Heart right ventricle (tissue), 16 donors: Measurements from ENCODE around the gene TGFB3. TPM values are rescaled to one million over a fixed set of nuclear protein-coding genes. Genes with fewer than 3 reads are reported as not detected.

ENCODE experiments used
- ATAC-seq, 8 donors: fragments of 200-7000 bp; cut with Tn5 transposase; one replicate each; pipeline ENCODE4 v1.9.1; 2020; ENCODE audit warnings: mild to moderate bottlenecking in 8 of 8, moderate library complexity in 8 of 8, moderate number of reproducible peaks in 1 of 8
- DNase-seq, 2 donors: peaks; one replicate each; pipeline ENCODE4 v3.0.0-alpha.2; 2020
- H3K27ac ChIP-seq, 10 donors: fragments of 200-600 bp; sonication (generic) in 2 of 10; one replicate each; pipeline versions ENCODE4 v1.5.0 to v1.8.0; 2020 to 2022; ENCODE audit warnings: mild to moderate bottlenecking in 3 of 10
- H3K27me3 ChIP-seq, 7 donors: fragments of 200-600 bp; one replicate each; pipeline ENCODE4 v1.8.0; 2021 to 2022; ENCODE audit warnings: mild to moderate bottlenecking in 2 of 7
- H3K36me3 ChIP-seq, 9 donors: fragments of 200-600 bp; sonication (generic) in 1 of 9; one replicate each; pipeline versions ENCODE4 v1.5.0 to v1.8.0; 2020 to 2022; ENCODE audit warnings: mild to moderate bottlenecking in 2 of 9
- H3K4me1 ChIP-seq, 9 donors: fragments of 200-600 bp; sonication (generic) in 1 of 9; one replicate each; pipeline versions ENCODE4 v1.5.0 to v1.8.0; 2020 to 2022; ENCODE audit warnings: mild to moderate bottlenecking in 4 of 9
- H3K4me3 ChIP-seq, 10 donors: fragments of 200-600 bp; sonication (generic) in 2 of 10; one replicate each; pipeline versions ENCODE4 v1.5.0 to v1.8.0; 2020 to 2022; ENCODE audit warnings: mild to moderate bottlenecking in 7 of 10, moderate library complexity in 2 of 10
- H3K9me3 ChIP-seq, 11 donors: fragments of 200-600 bp in 10 of 11; sonication (generic) in 2 of 11; one replicate each; pipeline versions ENCODE4 v1.5.0 to v1.8.0; 2013 to 2022; ENCODE audit warnings: mild to moderate bottlenecking in 2 of 11, control low read depth in 1 of 11, moderate library complexity in 1 of 11
- CTCF ChIP-seq, 9 donors: fragments of 200-600 bp; sonication (generic) in 2 of 9; IDR thresholded peaks; one replicate each; pipeline versions ENCODE4 v1.5.0 to v1.8.0; 2021 to 2022; ENCODE audit warnings: antibody characterized with exemption in 9 of 9, mild to moderate bottlenecking in 5 of 9, moderate library complexity in 1 of 9
- WGBS, 2 donors: extraction: QIAGEN DNeasy Blood & Tissue Kit; methylation state at CpG; one replicate each; pipeline ENCODE4 v1.1.7; 2013; ENCODE audit warnings: inconsistent platforms in 1 of 2; 5-methylcytosine and 5-hydroxymethylcytosine counted together
- intact Hi-C, 10 donors: fragments of 100-400 bp; cut with DNase I; formaldehyde crosslinking; loops; one replicate each; pipeline versions ENCODE4 v1.11.1 to v1.14.2; 2022
- long read RNA-seq, 3 donors: library from polyadenylated mRNA; unstranded; transcript quantifications; one replicate each; pipeline ENCODE4 v2.0.0, GENCODE V29; 2020 to 2021
- polyA plus RNA-seq, 2 donors: library from polyadenylated mRNA; stranded (reverse); fragments of 200-250 nt; gene quantifications; one replicate each; pipeline ENCODE4 v1.2.3, GENCODE V29; 2013
- total RNA-seq, 10 donors: library from RNA; stranded (reverse); fragmentation: NEBNext Ultra II Directional in 3 of 10; extraction: Animal tissue kit (Norgen Biotek cat#: 25700) in 3 of 10; gene quantifications; one replicate each; pipeline versions ENCODE4 v1.2.1 to v1.2.4, GENCODE V29; 2021 to 2023
- donor health status: Arrhythmogenic right ventricular cardiomyopathy.
- donor health status: ischemic (EF 13 %, LVEDD 7.1; RV severe dilation, severe dysfunction).
- donor health status: healthy with polysubstance abuse.
- donor health status: DM: no; HTN: yes; CAD: no.
- donor health status: DM: no; HTN: no; CAD: no.
- donor health status: ischemic (EF 25% LVEDD 6.9; RV normal size, moderate dysfunction).
- donor health status: ischemic (EF 25% LVEDD 5.7; RV mildly dilated, moderate dysfunction).
- donor health status: healthy.
- donor health status: DM: yes; HTN: yes; CAD: no.
- donor health status: Ischemic cardiomyopathy.
- donor health status: ischemic (EF 35%, LVEDD 5.7; RV mildly dilated, moderate dysfunction).
- donor health status: nonischemic (EF 11% LVEDD 7.7; RV severe dilation, severe dysfunction).
- donor health status: DM: yes; HTN: yes; CAD: no.
- donor health status: PGD.
- donor health status: ischemic (EF 29% LVEDD 5.4; RV normal size, mild dysfunction).
- donor health status: nonischemic (EF 23%, LVEDD 6.1; RV moderate dilation, normal function).

The TGFB3 gene
- total RNA-seq (10 to 100 TPM; 14.0 to 37.8 (median 24.3) TPM), polyA plus RNA-seq (10 to 100 TPM in 1 of 2 donors, 1 to 10 TPM in 1; 9.9 to 10.2 TPM)
- long read RNA-seq, donor 1, transcript TGFB3-201 (7 exons, 2,522 nt), result major isoform, 10 of 13 reads
- long read RNA-seq, donor 1, partial matches to known transcripts, result 1 of 13 reads
- long read RNA-seq, donor 1, other reads (novel, unspliced or antisense), result 2 of 13 reads
- long read RNA-seq, donor 2, transcript TGFB3-201 (7 exons, 2,522 nt), result major isoform, 21 of 32 reads
- long read RNA-seq, donor 2, partial matches to known transcripts, result 3 of 32 reads
- long read RNA-seq, donor 2, other reads (novel, unspliced or antisense), result 8 of 32 reads
- long read RNA-seq, donor 3, transcript TGFB3-201 (7 exons, 2,522 nt), result major isoform, 30 of 38 reads
- long read RNA-seq, donor 3, partial matches to known transcripts, result 1 of 38 reads
- long read RNA-seq, donor 3, other reads (novel, unspliced or antisense), result 7 of 38 reads

DNA sequence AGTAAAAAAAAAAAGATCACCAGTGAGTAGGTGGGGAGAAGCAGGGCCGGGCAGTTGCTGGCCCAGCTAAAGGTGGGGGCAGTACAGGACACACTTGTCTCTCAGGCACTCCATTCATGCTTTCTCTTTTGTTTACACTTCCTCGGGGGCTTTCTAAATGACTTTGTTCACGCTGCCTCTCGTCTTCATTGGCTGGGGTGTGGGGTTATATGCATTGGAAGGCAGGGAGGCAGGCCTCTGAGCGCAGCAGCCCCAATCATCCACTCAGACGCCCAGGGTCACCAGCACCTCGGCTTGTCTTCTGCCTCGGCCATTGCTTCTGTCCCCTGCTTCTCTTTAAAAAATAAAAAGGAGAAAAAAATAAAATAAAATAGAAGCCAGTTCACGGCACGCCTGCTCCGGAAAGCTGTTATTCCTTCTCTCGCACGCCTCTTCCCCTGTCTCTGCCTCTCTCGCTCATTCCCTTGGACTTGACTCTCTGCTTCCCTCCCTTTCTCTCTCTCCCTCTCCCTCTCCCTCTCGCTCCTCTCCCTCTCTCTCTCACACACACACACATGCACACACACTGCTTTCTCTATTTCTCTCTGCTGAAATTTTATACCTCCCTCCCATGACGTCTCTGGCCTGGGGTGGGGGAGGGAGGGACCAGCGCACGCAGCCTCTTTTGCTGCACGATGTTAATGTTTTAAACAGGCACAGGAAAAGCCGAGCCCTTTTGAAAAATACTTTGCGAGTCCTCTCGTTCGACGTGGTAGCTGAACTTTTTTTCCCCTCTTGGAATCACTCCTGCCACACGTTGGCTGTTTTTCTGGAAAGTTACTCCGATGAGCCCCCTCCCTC lies at the start of gene TGFB3:
TSS of gene TGFB3 (minus strand) at position 570 of the 840 bp plus-strand sequence. CDS start 1,102 bp downstream, outside the sequence.
- TF ChIP-seq CTCF (IDR thresholded peaks at IDR 0.05), result no peak
- Histone ChIP-seq H3K27ac (peak within 1 kb of the TSS; percentile 88 to 98 (median 96)), H3K4me3 (peak within 1 kb of the TSS; percentile 60 to 92 (median 78)), H3K27me3 (no peaks in the 10 kb centered on the region), H3K9me3 (no peaks in the 10 kb centered on the region), H3K4me1 (peaks cover 0 to 76% (median 37%) of the 10 kb centered on the region in 9 donors), H3K36me3 (no peaks in the 10 kb centered on the region)
- WGBS, 2 donors, result 1% methylated on average over 26 of the region's 26 CpGs
- peak; percentile 73 to 89 for DNase-seq
- ATAC-seq, result peak; percentile 68 to 79 (median 74)
- intact Hi-C loops, result loop anchor here in 9 of 10 donors (1.0 to 10.0 kb wide), 16 partner anchors 74 to 276 kb away; no protein-coding TSS in a partner anchor

- 77 to 83% methylated on average over 4 of the region's 4 CpGs for WGBS, 2 donors
- no peak for TF ChIP-seq CTCF (IDR thresholded peaks at IDR 0.05)
- H3K4me1 ChIP-seq, result peaks cover 0 to 13% (median 2%) of the 10 kb centered on the region in 9 donors
- H3K27ac ChIP-seq, result peak overlapping the region in 2 of 10 donors; percentile 16 to 38
- ATAC-seq (peak in 6 of 8 donors; percentile 46 to 83 (median 69)), DNase-seq (no peak)
- no peaks in the 10 kb centered on the region for H3K27me3 ChIP-seq
- intact Hi-C loops, result no loop called here
- H3K4me3 ChIP-seq, result no peak overlapping the region
- peaks cover 0 to 54% (median 10%) of the 10 kb centered on the region in 9 donors for H3K36me3 ChIP-seq
- H3K9me3 ChIP-seq, result peaks cover 0 to 18% (median 7%) of the 10 kb centered on the region in 11 donors
Measured at GRCh38 chr14:76024211-76024907, 42.6 kb upstream of the TGFB3 start.

GRCh38 chr14:76023757-76024156 lies 42.0 kb upstream of the TGFB3 start:
- intact Hi-C loops, result no loop called here
- no peaks in the 10 kb centered on the region for H3K27me3 ChIP-seq
- peaks cover 0 to 13% (median 2%) of the 10 kb centered on the region in 9 donors for H3K4me1 ChIP-seq
- WGBS, 2 donors, result 79 to 90% methylated on average over 1 of the region's 1 CpG
- no peak for ATAC-seq
- H3K36me3 ChIP-seq, result peaks cover 0 to 55% (median 10%) of the 10 kb centered on the region in 9 donors
- no peak overlapping the region for H3K4me3 ChIP-seq
- no peak for TF ChIP-seq CTCF (IDR thresholded peaks at IDR 0.05)
- no peak overlapping the region for H3K27ac ChIP-seq
- H3K9me3 ChIP-seq, result peaks cover 0 to 20% (median 12%) of the 10 kb centered on the region in 11 donors
- DNase-seq, result no peak
